NCI-H2107 treated with DMSO at 0.1 percent for 48 hours (cell line): ENCODE results near the gene RCSD1.
"Not testable (repeated sequence)": the region's sequence is repeated elsewhere in the genome, so short reads cannot be mapped to it uniquely, and the experiment has no call there.

Experiments
- DNase-seq: peaks from one replicate; lab custom pipeline; 2025; ENCODE audit not compliant: unreplicated experiment; lab: John Stamatoyannopoulos, UW

RCSD1 gene

DNA sequence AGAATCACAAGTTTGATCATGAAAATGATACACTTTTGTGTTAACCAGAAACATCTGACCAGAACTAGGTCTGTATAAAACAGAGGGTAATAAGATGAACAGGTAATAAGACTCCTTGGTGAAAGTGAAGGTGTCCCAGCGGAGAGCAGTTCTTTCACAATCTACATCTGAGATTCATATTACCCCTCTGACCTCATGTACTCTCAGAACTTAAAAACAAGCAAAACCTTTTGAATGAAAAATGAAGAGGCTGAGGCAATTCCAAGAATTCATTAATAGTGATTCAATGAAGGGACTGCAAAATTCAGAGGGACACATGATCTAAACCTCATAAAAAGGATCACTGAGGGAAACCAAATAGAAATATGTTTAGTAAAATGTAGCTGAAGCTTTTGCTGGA, 80.8 kb downstream of the RCSD1 start:
- DNase-seq, result peak; percentile 40

DNA sequence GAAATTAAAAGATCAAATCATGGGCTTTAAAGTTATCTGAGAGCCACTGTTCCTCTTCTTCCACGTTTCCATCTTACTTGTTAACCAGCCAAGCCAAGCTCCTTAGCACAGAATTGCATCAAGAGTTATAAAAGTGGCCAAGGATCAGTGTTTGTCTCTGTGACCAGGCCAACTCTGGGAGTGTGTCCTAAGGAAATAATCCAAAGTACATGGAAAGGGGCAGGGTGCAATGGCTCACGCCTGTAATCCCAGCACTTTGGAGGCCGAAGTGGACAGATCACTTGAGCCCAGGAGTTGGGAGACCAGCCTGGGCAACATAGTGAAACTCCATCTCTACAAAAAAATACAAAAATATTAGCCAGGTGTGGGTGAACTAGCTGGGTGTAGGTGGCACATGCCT, 81.8 kb downstream of the RCSD1 start:
- no peak for DNase-seq

DNA sequence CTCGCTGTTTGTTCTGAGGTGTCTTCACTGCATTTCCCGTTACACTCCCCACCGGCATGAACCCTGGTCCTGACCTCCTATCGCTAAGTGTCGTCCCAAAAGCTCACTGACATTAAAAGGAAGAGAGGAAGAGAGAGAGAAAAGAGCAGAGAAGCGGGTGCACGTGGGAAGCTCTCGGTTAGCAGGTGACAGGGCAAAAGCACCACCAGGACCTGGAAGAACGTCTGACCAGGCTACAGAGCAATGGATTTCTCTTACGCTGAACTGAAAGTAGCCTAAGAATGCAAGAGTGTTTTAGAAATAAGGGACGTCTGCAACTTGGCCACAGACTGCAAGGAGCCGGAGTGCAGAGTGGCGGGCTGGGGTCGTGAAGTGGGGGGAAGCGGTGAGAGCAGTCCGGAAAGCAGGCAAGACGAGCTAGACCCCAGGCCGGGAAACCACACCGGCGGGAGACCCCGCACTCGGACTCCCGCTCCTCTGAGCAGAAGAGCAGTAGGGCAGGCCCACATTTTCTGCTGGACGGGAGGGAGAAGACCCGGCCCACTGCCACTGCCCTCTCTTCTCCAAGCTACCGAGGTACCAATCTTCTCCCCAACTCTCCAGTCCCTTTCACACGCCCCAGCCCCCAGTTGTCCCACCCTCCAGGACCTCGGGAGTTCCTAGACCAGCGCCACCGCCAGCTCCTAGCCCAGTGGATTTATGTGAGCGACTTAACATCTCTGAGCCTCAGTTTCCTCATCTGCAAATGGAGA, 83.5 kb downstream of the RCSD1 start:
- no peak for DNase-seq

DNA sequence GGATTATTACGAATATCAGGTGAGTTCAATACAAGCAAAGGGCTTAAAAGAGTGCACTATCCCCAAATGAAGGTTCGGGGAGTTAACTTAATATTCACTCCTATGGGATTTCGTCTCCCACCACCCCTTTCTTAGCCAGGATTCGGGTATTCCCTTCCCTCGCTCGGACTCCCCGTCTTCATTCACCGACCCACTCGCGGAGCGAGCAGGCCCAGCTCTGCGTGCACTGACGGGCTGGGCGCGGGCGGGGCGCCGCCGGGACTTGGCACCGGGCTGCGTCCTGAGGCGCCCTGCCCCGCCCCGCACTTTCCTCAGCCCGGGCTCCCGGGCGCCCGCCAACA, 84.0 kb downstream of the RCSD1 start:
- DNase-seq, result no peak

DNA sequence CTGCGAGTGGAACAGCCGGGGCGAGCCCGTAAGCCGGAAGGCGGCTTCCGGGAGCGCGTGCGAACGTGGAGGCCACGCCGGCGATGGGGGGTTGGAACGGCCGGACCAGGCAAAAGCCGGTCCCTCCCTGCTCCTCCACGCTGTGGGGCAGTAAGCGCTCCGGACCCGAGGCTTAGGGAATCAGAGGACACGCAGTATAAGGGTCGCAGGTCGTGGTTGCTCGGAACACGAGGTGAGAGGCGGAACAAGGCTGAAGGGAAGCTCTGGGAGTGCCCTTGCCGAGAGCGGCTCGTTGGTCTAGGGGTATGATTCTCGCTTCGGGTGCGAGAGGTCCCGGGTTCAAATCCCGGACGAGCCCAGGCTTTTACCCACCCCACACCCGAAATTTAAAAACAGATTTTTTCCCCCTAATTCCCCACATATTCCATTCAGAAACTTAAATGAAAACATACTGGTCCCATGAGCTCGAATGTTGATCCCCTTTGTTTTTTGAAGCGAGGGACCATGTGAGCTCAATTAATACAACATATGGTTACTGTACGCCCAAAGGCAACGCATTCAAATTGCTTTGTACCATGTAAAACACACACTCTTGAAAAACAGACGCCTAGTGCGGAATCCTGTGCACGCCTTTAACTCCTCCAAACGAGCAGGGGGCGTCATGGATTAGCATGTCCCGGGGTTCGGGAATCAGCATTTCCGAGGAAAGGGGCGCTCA, 84.6 kb downstream of the RCSD1 start:
- peak; percentile 80 for DNase-seq

DNA sequence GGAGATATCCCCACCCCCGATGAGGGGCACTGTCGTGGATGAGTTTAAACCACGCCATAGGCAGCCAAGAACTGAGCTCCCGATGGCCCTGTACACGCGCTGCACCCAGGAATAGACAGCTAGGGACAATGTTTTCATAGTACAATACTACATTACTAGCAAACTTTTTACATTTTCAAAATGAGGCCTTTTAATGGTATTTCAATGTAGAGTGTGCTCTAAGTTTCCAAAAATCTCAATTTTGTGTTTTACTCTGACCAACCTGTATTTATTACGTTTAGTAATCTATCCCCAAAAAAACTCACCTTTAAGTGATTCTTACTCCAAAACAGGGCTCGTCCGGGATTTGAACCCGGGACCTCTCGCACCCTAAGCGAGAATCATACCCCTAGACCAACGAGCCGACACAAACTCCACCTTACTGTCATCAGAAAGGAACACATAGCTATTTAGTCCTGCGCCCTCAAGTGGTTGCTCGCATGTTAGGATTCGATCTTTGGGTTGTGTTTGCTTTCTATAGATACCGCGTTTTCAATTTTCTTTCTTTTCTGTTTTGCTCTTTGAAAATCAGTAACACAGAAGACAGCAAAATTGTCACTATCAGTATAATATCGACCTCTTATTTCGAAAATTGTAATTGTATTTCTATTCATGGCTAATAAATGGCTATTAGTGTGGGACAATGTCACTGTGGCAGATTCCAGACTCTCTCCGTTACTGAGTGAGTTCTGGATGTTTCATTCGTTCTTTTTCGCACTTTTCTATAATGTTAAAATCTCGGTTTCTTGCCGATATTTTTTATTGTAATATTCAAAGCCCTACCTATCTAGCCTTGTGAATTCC, 85.3 kb downstream of the RCSD1 start:
- DNase-seq, result peak; percentile 92

DNA sequence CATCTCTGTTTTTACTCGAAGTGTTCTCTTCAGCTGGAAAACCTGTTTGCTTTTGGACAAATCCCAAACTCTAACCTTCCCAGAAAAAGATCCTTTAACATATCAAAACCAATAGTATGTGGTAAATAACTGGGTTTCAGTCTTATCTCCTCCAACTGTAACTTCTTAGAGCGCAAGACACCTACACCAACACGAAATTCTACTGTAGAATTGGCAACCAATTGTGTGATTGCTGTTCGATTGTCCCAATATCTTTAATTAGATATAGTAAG, 85.9 kb downstream of the RCSD1 start:
- no peak for DNase-seq

DNA sequence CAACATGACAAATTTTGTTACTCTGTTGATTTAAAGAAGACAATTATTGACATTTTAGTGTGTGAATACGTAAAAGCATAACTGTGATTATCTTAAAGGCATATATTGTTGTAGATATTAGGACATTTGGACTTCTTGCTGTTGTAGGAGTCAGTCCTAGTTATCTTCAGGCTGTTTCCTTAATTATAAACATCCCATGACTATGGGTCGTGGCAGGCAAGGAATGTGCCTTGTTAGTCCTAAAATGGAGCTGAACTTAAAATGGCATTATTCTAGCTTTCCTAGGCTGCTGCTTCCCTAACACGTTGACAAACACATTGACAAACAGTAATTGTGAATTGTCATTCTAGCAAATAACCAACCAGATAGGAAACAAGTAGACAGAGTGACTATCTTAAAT, 87.3 kb downstream of the RCSD1 start:
- DNase-seq, result no peak

DNA sequence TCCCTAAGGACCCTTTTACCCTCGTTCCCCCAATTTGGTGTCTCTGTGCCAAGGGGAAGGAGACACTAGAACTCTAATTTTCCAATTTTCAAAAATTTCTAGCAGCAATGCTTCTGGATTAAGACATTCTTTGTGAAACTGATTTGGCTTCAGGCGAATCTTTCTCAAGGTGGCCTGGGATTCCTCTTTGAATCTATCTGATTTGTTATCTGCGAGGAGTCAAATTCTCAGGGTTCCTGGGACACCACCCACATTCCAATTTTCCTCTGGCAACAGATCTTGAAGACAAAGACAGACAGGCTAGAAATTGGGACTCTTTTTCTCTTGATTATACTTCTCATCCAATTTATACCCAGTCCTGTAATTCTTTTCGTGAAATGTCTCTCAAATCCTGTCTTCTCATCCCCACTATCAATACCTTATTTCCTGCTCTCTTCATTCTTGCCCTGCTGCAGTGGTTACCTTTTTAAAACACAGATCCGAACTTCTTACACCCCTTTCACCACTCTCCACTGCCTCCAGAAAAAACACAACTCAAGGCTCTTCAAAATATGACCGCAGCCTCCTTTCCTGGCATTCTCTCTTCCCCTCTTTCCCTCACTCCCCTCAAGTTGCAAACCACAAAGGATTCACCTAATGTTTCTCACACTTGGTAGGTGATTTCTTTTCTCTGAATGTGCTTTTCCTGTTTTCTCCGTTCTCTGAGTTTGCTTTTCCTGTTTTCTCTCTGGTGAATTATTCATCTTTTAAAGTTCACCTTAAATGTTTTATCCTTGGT, 89.1 kb downstream of the RCSD1 start:
- DNase-seq, result no peak

DNA sequence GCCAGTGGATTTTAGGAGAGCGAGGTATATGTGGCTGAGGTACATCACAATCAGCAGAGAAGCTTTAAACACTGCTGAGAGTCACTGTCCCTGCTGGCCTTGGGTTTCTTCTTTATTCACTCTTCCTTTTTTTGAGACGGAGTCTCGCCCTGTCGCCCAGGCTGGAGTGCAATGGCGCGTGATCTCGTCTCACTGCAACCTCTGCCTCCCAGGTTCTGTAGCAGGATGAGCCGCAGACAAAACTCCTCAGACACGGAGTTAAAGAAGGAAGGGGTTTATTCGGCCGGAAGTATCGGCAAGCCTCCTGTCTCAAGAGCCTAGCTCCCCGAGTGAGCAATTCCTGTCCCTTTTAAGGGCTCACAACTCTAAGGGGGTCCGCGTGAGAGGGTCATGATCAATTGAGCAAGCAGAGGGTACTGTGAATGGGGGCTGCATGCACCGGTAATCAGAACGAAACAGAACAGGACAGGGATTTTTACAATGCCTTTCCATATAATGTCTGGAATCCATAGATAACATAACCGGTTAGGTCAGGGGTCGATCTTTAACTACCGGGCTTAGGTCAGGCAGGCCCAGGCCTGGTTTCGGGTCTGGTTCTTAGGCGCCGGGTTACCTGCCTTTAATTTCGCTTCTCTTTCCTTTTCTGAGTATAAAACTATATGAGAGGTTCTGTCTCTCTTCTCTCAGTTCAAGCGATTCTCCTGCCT, 89.8 kb downstream of the RCSD1 start:
- DNase-seq, result not testable (repeated sequence)

DNA sequence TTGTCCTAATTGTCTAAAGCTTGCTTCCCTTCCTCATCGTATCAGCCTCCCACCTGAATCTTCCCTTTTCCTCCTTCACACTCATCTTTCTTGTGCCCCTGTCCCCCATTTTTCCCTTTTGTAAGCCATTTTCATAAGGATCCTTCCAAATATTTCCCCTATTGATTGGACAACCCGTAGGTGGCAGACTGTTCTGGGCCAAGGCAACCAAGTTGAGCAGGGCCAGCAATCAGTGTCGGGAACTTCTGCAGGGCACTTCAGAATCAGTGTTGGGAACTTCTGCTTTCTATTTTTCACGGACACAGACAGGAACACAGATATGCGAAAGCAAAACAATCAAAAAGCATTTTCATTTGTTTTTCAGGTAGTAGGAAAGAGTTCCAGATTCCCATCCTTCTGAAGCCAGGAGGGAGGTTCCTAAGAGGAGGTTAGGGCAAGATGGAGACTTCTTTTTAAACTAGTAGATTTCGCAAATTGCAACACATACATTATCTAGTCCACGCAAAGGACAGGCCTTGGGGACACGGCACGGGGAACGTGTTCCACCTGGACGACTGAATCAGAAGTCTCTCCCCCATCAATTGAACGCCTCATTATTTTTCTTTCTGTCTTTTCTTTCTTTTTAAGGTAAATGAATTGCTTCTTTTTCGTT, 91.1 kb downstream of the RCSD1 start:
- no peak for DNase-seq

DNA sequence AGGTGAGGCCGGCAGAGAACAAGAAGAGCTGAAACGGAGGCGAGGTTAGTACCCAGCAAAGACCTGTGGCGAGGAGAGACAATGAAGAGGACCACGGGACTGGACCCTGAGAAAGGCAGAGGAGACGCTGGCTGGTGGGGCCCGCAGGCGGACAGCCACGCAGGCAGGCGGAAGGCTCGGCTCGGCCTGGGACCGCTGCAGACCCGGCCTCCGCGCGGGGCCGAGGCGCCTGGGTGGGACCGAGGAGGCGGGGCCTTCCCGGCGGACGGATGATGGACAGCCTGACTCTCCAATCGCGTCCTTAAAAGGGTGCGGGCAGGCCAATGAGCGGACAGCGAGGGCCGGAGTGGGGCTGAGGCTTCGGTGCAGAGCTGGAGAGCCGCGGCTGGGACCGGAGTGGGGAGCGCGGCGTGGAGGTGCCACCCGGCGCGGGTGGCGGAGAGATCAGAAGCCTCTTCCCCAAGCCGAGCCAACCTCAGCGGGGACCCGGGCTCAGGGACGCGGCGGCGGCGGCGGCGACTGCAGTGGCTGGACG, 91.7 kb downstream of the RCSD1 start, which contains the start of gene MPZL1:
Gene MPZL1 (plus strand): TSS at position 366 of the 535 bp plus-strand sequence. CDS start 170 bp downstream, outside the sequence.
- peak; percentile 61 for DNase-seq

DNA sequence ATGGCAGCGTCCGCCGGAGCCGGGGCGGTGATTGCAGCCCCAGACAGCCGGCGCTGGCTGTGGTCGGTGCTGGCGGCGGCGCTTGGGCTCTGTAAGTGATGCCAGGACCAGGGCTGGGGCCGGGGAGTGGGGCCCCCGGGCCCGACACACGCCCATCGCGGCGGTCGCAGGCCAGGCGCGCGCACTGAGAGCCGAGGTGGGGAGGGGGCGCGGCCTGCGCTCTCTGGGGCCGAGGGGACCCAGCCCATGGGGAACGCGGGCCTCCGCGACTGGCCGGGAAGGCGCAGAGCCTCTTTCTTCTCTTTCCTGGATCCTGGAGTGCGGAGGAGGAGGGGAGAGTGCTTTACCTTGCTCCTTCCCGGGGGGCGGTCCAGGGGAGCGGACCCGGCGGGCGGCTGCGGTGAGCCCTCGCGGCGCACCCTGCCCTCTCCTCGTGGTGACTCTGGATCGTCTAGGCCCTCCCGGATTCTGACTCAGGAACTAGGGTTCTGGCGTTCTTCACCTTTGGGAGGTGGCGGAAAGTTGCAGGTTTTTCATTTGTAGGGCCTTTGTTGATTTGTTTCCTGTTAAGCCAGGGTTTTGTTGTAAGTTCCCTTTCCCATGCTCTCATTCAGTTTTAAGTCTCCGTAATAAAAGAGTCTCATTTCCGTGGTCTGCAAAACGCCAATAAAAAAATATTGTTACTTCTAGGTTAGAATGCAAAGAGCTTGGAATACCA, 92.3 kb downstream of the RCSD1 start:
- DNase-seq, result peak; percentile 27

DNA sequence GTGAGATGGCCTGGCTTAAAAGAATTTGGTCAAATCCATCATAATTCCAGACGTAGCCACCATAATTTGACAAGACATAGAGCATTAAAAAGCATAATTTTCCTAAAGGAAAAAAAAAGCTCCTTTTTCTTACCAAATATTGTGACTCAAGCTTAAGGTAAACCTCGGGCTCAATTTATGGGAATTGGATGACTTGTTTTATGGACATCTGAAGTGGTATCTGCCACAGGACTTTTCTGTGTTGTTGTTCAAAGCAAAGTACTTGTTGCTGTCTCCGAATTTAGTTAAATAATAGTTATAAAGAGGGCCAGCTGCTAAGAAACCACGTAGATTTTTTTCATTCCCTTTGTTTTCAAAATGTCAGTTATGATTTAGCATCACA, 92.8 kb downstream of the RCSD1 start:
- no peak for DNase-seq

DNA sequence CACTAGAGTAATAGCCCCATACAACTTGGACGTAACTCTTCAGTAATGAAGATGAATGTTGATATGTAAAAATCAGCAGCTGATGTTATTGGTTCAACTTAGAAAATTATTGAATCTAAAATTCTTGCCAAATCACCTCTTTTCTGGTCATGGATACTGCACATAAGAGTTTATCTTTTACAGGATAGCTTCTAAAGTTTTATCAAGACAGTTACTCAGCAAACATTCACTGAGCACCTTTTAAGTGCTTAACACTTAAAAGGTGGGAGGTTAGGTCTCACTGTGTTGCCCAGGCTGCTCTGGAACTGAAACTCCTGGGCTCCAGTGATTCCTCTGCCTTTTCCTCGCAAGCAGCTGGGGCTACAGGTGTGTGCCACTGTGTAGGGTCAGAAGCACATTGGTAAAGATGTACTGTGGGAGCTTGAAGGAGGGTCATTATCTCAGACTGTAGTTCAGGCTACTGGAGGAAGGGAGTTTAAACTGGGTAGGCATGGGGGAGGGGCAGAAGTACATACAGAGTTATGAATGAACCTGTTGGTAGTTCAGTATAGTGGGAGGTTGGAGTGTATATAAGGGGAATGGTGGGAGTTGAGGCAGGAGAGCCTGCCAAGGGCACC, 93.8 kb downstream of the RCSD1 start:
- no peak for DNase-seq

DNA sequence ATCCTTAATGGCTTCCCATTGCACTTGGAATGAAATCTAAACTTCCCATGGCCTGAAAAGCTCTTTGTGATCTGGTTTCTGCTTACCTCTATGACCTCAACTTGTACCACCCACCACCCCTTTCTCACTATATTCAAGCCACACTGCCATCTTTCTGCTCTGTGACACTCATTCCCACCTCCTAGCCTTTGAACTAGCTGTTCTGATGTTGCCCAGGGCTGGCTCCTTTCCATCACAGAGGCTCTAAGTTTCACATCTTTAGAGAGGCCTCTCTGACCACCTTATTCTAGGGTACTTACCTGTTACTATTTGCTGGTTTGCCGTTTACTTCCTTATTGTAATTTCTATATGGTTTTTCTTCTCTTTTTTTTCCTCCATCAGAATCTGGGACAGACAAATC, 96.0 kb downstream of the RCSD1 start:
- no peak for DNase-seq

DNA sequence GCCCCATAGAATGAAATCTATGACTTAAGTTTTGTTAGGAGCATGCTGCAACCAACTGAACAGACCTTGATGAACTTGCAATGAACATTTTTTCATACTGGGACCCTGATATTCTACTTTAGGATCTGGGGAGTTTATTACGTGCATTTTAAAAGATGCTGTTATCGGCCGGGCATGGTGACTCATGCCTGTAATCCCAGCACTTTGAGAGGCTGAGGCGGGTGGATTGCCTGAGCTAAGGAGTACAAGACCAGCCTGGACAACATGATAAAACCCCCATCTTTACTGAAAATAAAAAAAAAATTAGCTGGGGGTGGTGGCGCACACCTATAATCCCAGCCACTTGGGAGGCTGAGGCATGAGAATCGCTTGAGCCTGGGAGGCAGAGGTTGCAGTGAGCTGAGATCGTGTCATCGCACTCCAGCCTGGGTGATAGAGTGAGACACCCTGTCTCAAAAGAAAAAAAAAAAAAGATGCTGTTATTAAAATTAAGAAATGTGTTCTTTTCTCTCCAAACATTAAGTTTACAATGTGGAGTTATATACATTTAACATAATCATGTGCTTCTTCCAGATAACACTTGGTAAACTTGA, 98.9 kb downstream of the RCSD1 start:
- no peak for DNase-seq

DNA sequence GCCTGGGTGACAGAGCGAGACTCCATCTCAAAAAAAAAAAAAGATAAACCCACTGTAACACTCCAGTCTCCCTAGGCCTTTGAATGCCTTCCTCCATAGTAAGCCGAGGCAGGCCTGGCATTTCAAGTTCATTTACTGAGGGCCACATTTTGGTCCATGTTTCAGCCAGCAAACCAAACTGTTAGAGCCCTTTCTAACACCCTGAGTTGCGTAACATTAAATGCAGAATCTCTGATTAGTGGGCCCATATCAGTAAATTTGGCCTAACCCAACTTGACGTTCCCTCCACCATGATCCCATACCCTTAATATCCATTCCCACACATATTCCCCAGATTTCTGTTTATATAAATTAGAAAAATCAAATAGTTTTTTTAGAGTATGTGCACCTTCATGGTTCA, 104.2 kb downstream of the RCSD1 start:
- no peak for DNase-seq
